GOT3 (cell line): ENCODE results near the gene ZNF697.
"Not testable (repeated sequence)": the region's sequence is repeated elsewhere in the genome, so short reads cannot be mapped to it uniquely, and the experiment has no call there.

ENCODE experiments used
- DNase-seq: peaks from one replicate; lab custom pipeline; 2025; ENCODE audit warnings: mixed read lengths; lab: John Stamatoyannopoulos, UW

ZNF697 gene

GRCh38 chr1:119602789-119603188 lies 45.3 kb downstream of the ZNF697 start:
- not testable (repeated sequence) for DNase-seq

DNA sequence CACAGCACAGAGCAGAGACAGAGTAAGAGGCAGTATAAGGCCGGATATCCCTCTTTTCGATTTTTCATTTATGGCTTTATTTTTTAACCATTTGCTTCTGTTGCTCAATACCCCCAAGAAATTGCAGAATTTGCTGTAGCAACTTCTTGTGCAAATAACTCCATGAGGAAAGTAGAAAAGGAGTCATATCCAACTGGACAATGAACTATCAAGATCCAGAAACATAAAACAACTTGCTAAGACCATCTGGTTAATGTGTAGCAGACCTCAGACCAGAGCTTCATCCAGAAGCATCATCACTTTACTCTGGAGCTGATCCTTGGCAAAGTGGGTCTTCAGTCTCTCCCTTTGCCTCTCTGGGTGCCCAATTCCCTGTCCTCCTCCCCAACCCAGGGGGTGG lies 45.9 kb downstream of the ZNF697 start:
- no peak for DNase-seq

- DNase-seq = no peak
These were observed 47.1 kb downstream of the ZNF697 start for GRCh38 chr1:119600976-119601375.

GRCh38 chr1:119600561-119600960 lies 47.5 kb downstream of the ZNF697 start:
- no peak for DNase-seq

- DNase-seq = no peak
These were observed 52.5 kb downstream of the ZNF697 start for GRCh38 chr1:119595606-119596005.

GRCh38 chr1:119595168-119595567 lies 52.9 kb downstream of the ZNF697 start:
- no peak for DNase-seq

GRCh38 chr1:119594376-119594775 lies 53.7 kb downstream of the ZNF697 start:
- DNase-seq = no peak

- DNase-seq = no peak
These were observed 54.3 kb downstream of the ZNF697 start for GRCh38 chr1:119593805-119594204.

- no peak for DNase-seq
These were observed 57.7 kb downstream of the ZNF697 start for GRCh38 chr1:119590393-119590792.

DNA sequence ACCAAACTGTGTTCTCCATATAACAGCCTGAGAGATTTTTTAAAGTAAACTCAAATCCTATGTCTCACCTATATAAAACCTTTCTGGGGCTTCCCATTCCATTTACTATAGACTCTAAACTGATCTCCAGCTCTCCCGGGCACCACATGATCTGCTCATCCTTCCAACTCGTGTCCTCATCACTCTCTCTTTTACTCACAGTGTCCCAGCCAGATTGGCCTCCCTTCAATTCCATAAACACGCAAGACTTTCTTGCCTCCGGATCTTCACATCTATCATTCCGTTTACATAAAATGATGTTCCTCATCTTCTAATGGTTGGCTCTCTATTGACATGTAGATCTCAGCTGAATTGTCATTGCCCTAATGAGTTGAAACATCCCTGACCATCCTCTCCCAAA lies 59.4 kb downstream of the ZNF697 start:
- DNase-seq = no peak

GRCh38 chr1:119587341-119587740 lies 60.7 kb downstream of the ZNF697 start:
- DNase-seq = no peak

DNA sequence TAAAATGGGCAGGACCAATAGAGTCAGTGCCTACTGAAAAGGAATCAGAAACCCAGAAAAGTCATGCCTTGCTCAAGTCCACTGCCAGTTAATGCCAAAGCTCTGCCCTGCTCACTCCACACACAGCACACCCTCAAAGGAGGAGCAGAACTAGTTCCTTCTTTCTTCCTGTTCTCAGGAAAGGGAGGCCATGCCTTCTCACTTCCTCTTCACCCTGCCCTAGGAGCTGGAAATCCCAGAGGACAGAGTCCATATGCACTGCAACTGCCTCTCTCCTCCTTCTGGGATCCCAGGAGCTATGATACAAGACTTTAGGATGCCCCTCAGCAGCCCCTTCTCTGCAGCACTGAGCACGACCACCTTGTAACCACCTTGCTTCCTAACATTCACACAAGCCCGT lies 62.3 kb downstream of the ZNF697 start:
- DNase-seq = not testable (repeated sequence)

- DNase-seq = no peak
These were observed 65.3 kb downstream of the ZNF697 start for GRCh38 chr1:119582801-119583200.

DNA sequence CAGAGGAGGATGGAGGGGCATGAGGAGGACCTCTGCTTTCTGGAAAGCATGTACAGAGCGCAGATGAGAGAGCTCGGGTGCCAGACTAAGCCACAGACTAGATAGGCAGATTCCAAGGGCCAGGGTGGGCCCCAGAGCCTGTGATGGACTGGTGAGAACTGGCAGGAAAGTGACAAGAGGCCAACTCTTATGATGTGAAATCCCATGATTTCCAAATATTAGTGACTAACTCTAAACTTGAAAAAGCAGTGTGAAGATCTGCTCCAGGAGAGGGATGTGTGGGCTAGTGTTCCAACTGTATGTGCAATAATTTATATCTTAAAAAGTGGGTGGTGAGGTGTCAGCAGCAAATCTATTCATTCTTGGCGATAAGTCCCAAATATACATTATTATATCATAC lies 67.0 kb downstream of the ZNF697 start:
- not testable (repeated sequence) for DNase-seq

- no peak for DNase-seq
These were observed 74.2 kb downstream of the ZNF697 start for GRCh38 chr1:119573886-119574285.

GRCh38 chr1:119569930-119570622 lies 78.0 kb downstream of the ZNF697 start:
- not testable (repeated sequence) for DNase-seq
